ENCODE results near the gene IFNAR1.
"Not testable (repeated sequence)": the region's sequence is repeated elsewhere in the genome, so short reads cannot be mapped to it uniquely, and the experiment has no call there.

The IFNAR1 gene

DNA sequence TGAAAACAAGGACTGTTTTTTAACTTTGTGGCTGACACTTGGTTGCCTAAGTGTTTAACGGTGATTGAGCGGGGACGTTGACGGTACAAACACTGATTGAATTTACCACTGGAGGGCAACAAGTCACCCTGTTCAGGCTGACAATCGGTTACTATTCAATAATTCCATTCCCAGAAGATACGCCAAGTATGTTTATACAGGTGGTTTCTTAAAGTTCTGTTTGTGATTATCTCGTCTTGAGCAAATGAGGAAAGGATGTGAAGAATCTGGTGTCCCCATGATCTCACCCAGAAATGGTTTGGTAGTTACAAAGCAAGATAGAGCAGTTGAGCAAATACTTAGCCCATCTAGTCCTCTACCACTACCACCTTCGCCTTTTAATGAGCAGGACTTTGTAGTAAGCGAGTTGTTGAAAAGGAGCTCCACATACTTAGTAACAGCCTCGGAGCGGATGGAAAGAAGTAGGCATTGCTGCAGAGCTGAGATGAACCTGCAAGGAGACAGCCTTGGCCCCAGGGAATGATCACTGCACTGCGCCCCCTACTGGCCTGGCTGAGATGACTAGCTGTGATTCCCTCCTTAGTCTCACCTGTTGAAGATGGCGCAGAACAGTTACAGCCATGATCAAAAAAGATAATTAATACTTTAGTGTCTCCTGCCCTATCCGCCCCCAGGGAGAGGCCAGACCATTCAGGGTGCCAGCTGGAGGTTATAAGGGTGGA lies 36.3 kb downstream of the IFNAR1 start:
- TF ChIP-seq, protein P1, sequence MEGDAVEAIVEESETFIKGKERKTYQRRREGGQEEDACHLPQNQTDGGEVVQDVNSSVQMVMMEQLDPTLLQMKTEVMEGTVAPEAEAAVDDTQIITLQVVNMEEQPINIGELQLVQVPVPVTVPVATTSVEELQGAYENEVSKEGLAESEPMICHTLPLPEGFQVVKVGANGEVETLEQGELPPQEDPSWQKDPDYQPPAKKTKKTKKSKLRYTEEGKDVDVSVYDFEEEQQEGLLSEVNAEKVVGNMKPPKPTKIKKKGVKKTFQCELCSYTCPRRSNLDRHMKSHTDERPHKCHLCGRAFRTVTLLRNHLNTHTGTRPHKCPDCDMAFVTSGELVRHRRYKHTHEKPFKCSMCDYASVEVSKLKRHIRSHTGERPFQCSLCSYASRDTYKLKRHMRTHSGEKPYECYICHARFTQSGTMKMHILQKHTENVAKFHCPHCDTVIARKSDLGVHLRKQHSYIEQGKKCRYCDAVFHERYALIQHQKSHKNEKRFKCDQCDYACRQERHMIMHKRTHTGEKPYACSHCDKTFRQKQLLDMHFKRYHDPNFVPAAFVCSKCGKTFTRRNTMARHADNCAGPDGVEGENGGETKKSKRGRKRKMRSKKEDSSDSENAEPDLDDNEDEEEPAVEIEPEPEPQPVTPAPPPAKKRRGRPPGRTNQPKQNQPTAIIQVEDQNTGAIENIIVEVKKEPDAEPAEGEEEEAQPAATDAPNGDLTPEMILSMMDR (conservative IDR thresholded peaks at IDR 0.05) = peak; percentile 88
- no peak for TF ChIP-seq ZFX (IDR thresholded peaks at IDR 0.05)
- H3K27ac ChIP-seq = no peak overlapping the region

DNA sequence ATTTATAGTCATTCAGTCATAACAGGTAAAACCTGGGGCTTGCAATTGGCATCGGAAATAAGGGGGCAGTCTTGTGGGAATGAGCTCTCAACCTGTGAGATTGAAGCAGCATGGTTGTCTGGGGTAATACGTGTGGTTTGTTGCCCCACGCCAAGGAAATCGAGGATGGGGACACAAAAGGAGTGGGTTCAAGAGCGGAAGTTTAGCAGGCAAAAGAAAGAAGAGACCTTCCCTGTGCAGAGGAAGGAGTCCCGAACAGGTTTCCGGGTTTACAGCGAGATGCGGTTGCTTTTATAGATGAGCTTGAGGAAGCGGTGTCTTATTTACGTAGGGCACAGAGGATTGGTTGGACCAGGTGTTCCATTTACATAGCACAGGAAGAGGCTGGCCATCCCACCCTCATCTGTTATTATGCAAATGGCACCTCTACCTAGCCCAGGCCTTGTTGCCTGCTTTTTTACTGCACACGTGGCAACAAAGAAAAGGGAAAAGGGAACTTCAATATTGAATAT lies 37.3 kb downstream of the IFNAR1 start:
- TF ChIP-seq, protein P1 (conservative IDR thresholded peaks at IDR 0.05) = no peak
- TF ChIP-seq ZFX (IDR thresholded peaks at IDR 0.05) = no peak

DNA sequence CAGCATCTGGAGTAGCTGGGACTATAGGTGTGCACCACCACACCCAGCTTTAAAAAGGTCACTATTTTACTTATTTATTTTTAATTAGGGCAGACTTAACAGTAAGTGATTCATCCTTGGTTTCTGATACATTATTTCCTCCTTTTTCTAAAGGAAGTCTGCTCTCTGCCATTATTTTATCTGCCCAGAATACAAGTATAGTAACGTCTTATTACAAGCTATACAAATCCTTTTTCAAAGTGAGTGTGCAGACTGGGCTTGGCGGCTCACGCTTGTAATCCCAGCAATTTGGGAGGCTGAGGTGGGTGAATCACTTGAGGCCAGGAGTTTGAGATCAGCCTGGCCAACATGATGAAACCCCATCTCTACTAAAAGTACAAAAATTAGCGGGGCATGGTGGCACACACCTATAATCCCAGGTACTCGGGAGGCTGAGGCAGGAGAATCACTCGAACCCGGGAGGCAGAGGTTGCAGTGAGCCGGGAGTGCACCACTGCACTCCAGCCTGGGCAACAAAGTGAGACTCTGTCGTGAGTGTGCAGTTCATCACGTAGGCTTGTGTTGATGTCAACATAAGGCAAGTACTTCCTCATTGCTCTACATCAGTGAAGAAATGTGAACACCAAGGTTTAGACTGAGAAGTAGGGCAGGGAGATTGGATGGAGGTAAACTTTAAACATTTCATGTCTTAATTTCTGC lies 39.3 kb downstream of the IFNAR1 start:
- not testable (repeated sequence) for H3K27ac ChIP-seq

More for the DNA sequence above, 37.3 kb downstream of the IFNAR1 start:
- no peak overlapping the region for H3K27ac ChIP-seq

DNA sequence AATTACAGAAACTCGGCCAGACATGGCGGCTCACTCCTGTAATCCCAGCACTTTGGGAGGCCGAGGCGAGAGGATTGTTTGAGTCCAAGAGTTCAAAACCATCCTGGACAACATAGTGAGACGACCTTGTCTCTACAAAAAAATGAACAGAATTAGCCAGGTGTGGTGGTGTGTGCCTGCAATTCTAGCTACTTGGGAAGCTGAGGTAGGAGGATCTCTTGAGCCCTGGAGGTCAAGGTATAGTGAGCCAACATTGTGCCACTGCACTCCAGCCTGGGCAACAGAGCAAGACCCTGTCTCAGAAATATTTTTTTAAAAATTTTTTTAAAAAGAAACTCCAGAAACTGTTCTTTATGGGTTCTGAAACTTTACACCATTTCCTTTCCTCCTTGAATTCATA lies 40.1 kb downstream of the IFNAR1 start:
- H3K27ac ChIP-seq = no peak overlapping the region
- TF ChIP-seq, protein P1 (conservative IDR thresholded peaks at IDR 0.05) = no peak
- TF ChIP-seq ZFX (IDR thresholded peaks at IDR 0.05) = no peak

DNA sequence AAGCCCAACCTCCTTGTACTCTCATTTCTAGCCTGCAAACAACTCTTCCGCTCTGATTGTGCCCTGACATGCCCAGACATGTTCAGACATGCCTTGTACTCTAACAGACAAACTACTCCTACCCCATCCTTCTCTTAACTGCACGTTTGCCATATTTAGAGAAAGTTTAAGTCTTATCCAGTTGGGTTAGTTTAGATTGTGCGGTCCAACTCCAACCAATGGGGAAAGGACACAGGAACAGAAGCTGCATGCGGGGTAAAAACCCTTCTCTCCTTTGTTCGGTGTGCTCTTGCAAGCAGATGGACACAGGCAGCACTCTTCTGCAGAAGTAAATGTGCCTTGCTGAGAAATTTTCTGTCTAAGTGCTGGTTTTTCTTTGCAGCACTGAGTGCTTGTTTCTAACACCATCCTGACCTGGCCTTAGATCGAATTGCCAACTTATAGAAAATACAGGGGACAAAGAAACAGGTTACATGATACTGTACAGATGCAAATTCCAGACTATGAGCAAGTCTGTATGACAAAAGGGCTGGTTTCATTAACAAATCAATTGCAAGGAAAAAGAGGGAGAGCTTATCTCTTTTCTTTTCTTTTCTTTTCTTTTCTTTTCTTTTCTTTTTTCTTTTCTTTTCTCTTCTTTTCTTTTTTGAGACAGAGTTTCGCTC lies 42.7 kb downstream of the IFNAR1 start:
- no peak overlapping the region for H3K27ac ChIP-seq

DNA sequence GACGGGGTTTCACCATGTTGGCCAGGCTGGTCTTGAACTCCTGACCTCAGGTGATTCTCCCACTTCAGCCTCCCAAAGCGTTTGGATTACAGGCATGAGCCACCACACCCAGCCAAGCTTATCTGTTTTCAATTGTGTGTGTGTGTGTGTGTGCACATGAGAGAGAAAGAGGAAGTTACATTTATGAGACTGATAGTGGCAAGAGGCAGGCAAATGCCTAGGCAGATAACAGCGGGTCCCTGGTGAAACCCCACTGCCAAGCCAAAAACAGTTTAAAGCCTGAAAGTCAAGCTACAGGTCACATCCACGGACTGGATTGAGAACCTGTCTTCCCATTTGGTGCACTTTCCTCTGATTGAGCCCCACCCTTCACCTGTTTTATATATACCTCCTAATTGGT lies 43.4 kb downstream of the IFNAR1 start:
- no peak overlapping the region for H3K27ac ChIP-seq
- TF ChIP-seq, protein P1 (conservative IDR thresholded peaks at IDR 0.05) = no peak
- no peak for TF ChIP-seq ZFX (IDR thresholded peaks at IDR 0.05)

More for the DNA sequence above, 42.7 kb downstream of the IFNAR1 start:
- TF ChIP-seq, protein P1 (conservative IDR thresholded peaks at IDR 0.05) = no peak
- no peak for TF ChIP-seq ZFX (IDR thresholded peaks at IDR 0.05)

DNA sequence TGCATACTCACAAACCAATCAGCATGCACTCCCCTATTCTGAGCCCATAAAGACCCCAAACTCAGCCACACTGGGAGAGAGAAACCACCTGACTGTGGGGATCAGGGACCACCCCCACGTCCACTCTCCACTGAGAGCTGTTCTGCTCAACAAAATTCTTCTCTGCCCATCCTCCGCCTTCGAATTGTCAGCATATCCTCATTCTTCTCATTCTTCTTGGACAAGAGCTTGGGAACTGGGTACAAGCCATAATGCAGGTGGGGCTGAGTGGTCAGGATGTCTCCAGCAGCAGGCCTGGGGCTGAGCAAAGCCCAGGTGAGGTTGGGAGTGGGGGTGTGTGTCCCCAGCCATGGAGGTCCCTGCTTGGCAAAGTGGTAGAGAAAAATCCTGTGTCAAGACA lies 43.8 kb downstream of the IFNAR1 start:
- no peak for TF ChIP-seq ZFX (IDR thresholded peaks at IDR 0.05)
- TF ChIP-seq, protein P1 (conservative IDR thresholded peaks at IDR 0.05) = no peak
- H3K27ac ChIP-seq = no peak overlapping the region

Measured in C4-2B (cell line).